ENCODE results near the gene SDF4. TPM values are rescaled to one million over a fixed set of nuclear protein-coding genes. Genes with fewer than 3 reads are reported as not detected.

Gene SDF4
- total and polyA plus RNA-seq, 2 of the 4 experiments (the other 2 are of a cell fraction): 57.0 to 250 TPM

GRCh38 chr1:1243266-1243660 is 11.5 kb upstream of the SDF4 start:
- intact Hi-C loops (cut with micrococcal nuclease): no loop called here
- H4K8ac ChIP-seq (ENCODE audit: low read depth in 2 of 2, low read length in 2 of 2): no peak overlapping the region
- no peak overlapping the region for H4K91ac ChIP-seq (ENCODE audit: insufficient read depth, low read depth, low read length)
- ChIA-PET CTCF (no interaction called here), POLR2A (ENCODE audit: unreplicated experiment) (no interaction called here)
- no peak overlapping the region for H2AFZ ChIP-seq (replicated peaks; ENCODE audit: low read length, poor library complexity)
- H2AK5ac ChIP-seq (ENCODE audit: low read depth, low read length): no peak overlapping the region
- dilution Hi-C loops (cut with HindIII; ENCODE audit: low sequenced_read_pairs, unreplicated experiment): no loop called here
- no peak overlapping the region for H2BK120ac ChIP-seq (ENCODE audit: low read depth, low read length)
- no peaks in the 10 kb centered on the region for H3K9me1 ChIP-seq (ENCODE audit: insufficient read depth, low read length)
- H4K5ac ChIP-seq (ENCODE audit: low read depth, low read length): no peak overlapping the region
- peaks cover 9% of the 10 kb centered on the region for H3K4me1 ChIP-seq (ENCODE audit: control insufficient read depth, insufficient read depth, low read length)
- H3K4me3 ChIP-seq (ENCODE audit: insufficient read depth, low read depth, low read length): no peak overlapping the region
- H3K14ac ChIP-seq (replicated peaks; ENCODE audit: low read depth, low read length): no peak overlapping the region
- H3K27me3 ChIP-seq (ENCODE audit: control insufficient read depth, insufficient read depth, low read length): no peaks in the 10 kb centered on the region
- H3K9me3 ChIP-seq (ENCODE audit: control insufficient read depth, insufficient read depth, low read length): no peaks in the 10 kb centered on the region
- 93% methylated on average over 12 of the region's 23 CpGs; no CpG with 5 or more reads in 1 of the 2 experiments for WGBS, 2 experiments (ENCODE audit: extremely low coverage in 2 of 2, insufficient read length in 1 of 2)
- no peak overlapping the region for H3K56ac ChIP-seq (ENCODE audit: extremely low read depth, insufficient read depth, low read length)
- no peak overlapping the region for H2BK15ac ChIP-seq (ENCODE audit: low read depth, low read length)
- H3K4me2 ChIP-seq (ENCODE audit: low read depth, low read length): no peak overlapping the region
- ATAC-seq (ENCODE audit: low read depth) (no peak), DNase-seq (no peak)
- H3K18ac ChIP-seq (ENCODE audit: low read depth, low read length): no peak overlapping the region
- TF ChIP-seq FOS (IDR thresholded peaks at IDR 0.05; ENCODE audit: low read depth, low read length) (no peak), USF2 (IDR thresholded peaks at IDR 0.05; ENCODE audit: low read depth, low read length) (no peak), BHLHE40 (IDR thresholded peaks at IDR 0.05; ENCODE audit: low read depth, low read length) (no peak), CEBPB (IDR thresholded peaks at IDR 0.05; ENCODE audit: low read depth, low read length) (no peak), RCOR1 (IDR thresholded peaks at IDR 0.05; ENCODE audit: insufficient replicate concordance, low read length) (no peak), RAD21 (IDR thresholded peaks at IDR 0.05; ENCODE audit: low read length) (no peak), POLR2A (IDR thresholded peaks at IDR 0.05; ENCODE audit: low read depth, low read length) (no peak), RFX5 (IDR thresholded peaks at IDR 0.05; ENCODE audit: low read depth, low read length) (no peak)
- H2AK9ac ChIP-seq (replicated peaks; ENCODE audit: low read depth, low read length, poor library complexity): no peak overlapping the region
- H3K4ac ChIP-seq (ENCODE audit: low read depth, low read length): no peak overlapping the region
- BruUV-seq (replicated peaks): no TSS peak
- H3K79me1 ChIP-seq (ENCODE audit: low read depth in 1 of 2, low read length in 2 of 2): no peaks in the 10 kb centered on the region
- in situ Hi-C loops (cut with MboI; ENCODE audit: low sequenced_read_pairs): no loop called here
- no peak overlapping the region for H3K23ac ChIP-seq (ENCODE audit: low read depth, low read length)
- no peak overlapping the region for H2BK20ac ChIP-seq (ENCODE audit: low read depth, low read length)
- no peak overlapping the region for H2BK5ac ChIP-seq (ENCODE audit: low read depth, low read length, poor library complexity, severe bottlenecking)
- no peak overlapping the region for H3K9ac ChIP-seq (ENCODE audit: low read depth, low read length)
- no peak overlapping the region for H3K27ac ChIP-seq (ENCODE audit: insufficient read depth, low read length)
- H3K36me3 ChIP-seq (ENCODE audit: control insufficient read depth, insufficient read depth, low read length): peaks cover 2% of the 10 kb centered on the region; the same call in 1 of the 2 replicates
- no peaks in the 10 kb centered on the region for H4K20me1 ChIP-seq (ENCODE audit: insufficient read depth, low read length)

Measured in IMR-90 (cell line).